K562 (cell line): ENCODE data around the gene MSH4.

Experiments used
- DPF2 ChIP-seq: fragments of 450-650 bp; IDR thresholded peaks from 2 replicates; pipeline ENCODE4 v1.6.1; 2016
- HDAC8 ChIP-seq: fragments of 450-650 bp; IDR thresholded peaks from 2 replicates; pipeline ENCODE4 v1.6.1; 2016; ENCODE audit warnings: mild to moderate bottlenecking, missing genetic modification characterization, moderate library complexity, missing compliant biosample characterization
- HNRNPLL ChIP-seq: fragments of 200-400 bp; formaldehyde crosslinking; IDR thresholded peaks from 2 replicates; pipeline ENCODE4 v1.6.1; 2017; ENCODE audit warnings: low read length, low read depth, mild to moderate bottlenecking; ENCODE audit not compliant: poor library complexity, severe bottlenecking
- KAT2B ChIP-seq: IDR thresholded peaks from one replicate; pipeline ENCODE4 v1.6.1; 2012; ENCODE audit warnings: low read depth, mild to moderate bottlenecking, control low read depth, inconsistent platforms, low read length, moderate library complexity
- MTF1 ChIP-seq: fragments of 250-450 bp; sonication (Bioruptor Pico); IDR thresholded peaks from 2 replicates; pipeline ENCODE4 v1.9.0; 2021; ENCODE audit warnings: moderate library complexity, mild to moderate bottlenecking, inconsistent platforms, borderline replicate concordance
- MYBL2 ChIP-seq, 2 experiments: fragments of 450-650 bp in 1 of 2; sonication (generic) in 1 of 2; formaldehyde crosslinking in 1 of 2; IDR thresholded peaks; 2 replicates each; pipeline versions ENCODE4 v1.6.1 to v1.8.1; 2017 to 2022; ENCODE audit warnings: borderline replicate concordance in 1 of 2, inconsistent platforms in 1 of 2, low read depth in 1 of 2, mild to moderate bottlenecking in 1 of 2, missing genetic modification reagents in 1 of 2, moderate library complexity in 1 of 2
- SIN3A ChIP-seq, 2 experiments: fragments of 150-350 bp in 1 of 2; IDR thresholded peaks; 2 replicates each; pipeline ENCODE4 v1.6.1; 2011 to 2016; ENCODE audit warnings: borderline replicate concordance in 2 of 2, low read depth in 2 of 2, low read length in 2 of 2, mild to moderate bottlenecking in 2 of 2, moderate library complexity in 2 of 2; ENCODE audit not compliant: control insufficient read depth in 1 of 2
- SP1 ChIP-seq: sonication (generic); formaldehyde crosslinking; IDR thresholded peaks from 2 replicates; pipeline ENCODE4 v1.8.1; 2022; ENCODE audit warnings: mild to moderate bottlenecking, missing genetic modification reagents
- TAF1 ChIP-seq: IDR thresholded peaks from 2 replicates; pipeline ENCODE4 v1.6.1; 2011; ENCODE audit warnings: mild to moderate bottlenecking, low read length, moderate library complexity; ENCODE audit not compliant: insufficient read depth, control insufficient read depth, severe bottlenecking; ENCODE audit errors: extremely low read depth
- ZNF75A ChIP-seq: fragments of 450-650 bp; formaldehyde crosslinking; IDR thresholded peaks from 2 replicates; pipeline ENCODE4 v1.4.0; 2020; ENCODE audit warnings: mild to moderate bottlenecking
- ZNF780A ChIP-seq: fragments of 250-450 bp; sonication (Bioruptor Pico); IDR thresholded peaks from 2 replicates; pipeline ENCODE4 v1.5.0; 2021; ENCODE audit warnings: mild to moderate bottlenecking
- TF ChIP-seq, protein P1 (sequence below), 3 experiments: IDR thresholded peaks in 2 of 3; conservative IDR thresholded peaks in 1 of 3; 2 replicates each; pipeline ENCODE4 v1.5.1; 2011 to 2012; ENCODE audit warnings: low read length in 3 of 3, mild to moderate bottlenecking in 3 of 3, control low read depth in 2 of 3, improper control_type of control experiment in 1 of 3, inconsistent platforms in 1 of 3, low read depth in 1 of 3, mixed read lengths in 1 of 3, moderate library complexity in 1 of 3; ENCODE audit not compliant: insufficient read depth in 2 of 3
- TF ChIP-seq, protein P2 (sequence below): sonication (generic); formaldehyde crosslinking; IDR thresholded peaks from 2 replicates; pipeline ENCODE4 v1.8.1; 2023; ENCODE audit warnings: mild to moderate bottlenecking, missing genetic modification reagents

DNA sequence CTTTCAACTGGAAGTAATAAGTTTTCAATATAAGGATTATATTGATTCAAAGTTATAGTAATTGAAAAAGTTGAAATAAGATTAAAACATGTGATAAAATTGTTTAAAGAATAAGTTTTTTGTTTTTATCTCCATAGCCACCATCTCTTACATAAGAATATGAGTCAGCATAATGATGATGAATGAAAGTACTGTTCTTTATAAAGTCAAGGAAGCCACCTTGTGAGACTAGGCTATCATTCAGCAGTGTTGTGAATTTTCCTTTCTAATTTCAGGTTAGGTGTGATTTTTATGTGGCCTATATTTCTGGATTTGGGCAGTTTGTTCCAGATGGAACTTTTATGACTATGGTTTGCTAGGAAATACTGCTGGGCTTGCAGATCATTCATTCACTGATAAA is 157.9 kb downstream of the MSH4 start:
- TF ChIP-seq ZNF75A (CRISPR knock-in tag) (no peak), DPF2 (no peak), KAT2B (no peak), HDAC8 (tag) (no peak), ZNF780A (no peak), MYBL2 (IDR thresholded peaks at IDR 0.05; ENCODE audit: low read depth) (no peak), MYBL2 (CRISPR knock-in tag; IDR thresholded peaks at IDR 0.05; ENCODE audit: borderline replicate concordance) (no peak), SP1 (CRISPR knock-in tag) (no peak), MTF1 (no peak), HNRNPLL (no peak), SIN3A (IDR thresholded peaks at IDR 0.05; ENCODE audit: borderline replicate concordance in 2 of 2, control insufficient read depth in 1 of 2, low read depth in 2 of 2, low read length in 2 of 2) (no peak), TAF1 (no peak)
- TF ChIP-seq, protein P1, sequence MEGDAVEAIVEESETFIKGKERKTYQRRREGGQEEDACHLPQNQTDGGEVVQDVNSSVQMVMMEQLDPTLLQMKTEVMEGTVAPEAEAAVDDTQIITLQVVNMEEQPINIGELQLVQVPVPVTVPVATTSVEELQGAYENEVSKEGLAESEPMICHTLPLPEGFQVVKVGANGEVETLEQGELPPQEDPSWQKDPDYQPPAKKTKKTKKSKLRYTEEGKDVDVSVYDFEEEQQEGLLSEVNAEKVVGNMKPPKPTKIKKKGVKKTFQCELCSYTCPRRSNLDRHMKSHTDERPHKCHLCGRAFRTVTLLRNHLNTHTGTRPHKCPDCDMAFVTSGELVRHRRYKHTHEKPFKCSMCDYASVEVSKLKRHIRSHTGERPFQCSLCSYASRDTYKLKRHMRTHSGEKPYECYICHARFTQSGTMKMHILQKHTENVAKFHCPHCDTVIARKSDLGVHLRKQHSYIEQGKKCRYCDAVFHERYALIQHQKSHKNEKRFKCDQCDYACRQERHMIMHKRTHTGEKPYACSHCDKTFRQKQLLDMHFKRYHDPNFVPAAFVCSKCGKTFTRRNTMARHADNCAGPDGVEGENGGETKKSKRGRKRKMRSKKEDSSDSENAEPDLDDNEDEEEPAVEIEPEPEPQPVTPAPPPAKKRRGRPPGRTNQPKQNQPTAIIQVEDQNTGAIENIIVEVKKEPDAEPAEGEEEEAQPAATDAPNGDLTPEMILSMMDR (IDR thresholded peaks at IDR 0.05 in 2 of 3, conservative IDR thresholded peaks at IDR 0.05 in 1 of 3; ENCODE audit: insufficient read depth in 2 of 3, low read depth in 1 of 3, low read length in 3 of 3): no peak
- TF ChIP-seq, protein P2, sequence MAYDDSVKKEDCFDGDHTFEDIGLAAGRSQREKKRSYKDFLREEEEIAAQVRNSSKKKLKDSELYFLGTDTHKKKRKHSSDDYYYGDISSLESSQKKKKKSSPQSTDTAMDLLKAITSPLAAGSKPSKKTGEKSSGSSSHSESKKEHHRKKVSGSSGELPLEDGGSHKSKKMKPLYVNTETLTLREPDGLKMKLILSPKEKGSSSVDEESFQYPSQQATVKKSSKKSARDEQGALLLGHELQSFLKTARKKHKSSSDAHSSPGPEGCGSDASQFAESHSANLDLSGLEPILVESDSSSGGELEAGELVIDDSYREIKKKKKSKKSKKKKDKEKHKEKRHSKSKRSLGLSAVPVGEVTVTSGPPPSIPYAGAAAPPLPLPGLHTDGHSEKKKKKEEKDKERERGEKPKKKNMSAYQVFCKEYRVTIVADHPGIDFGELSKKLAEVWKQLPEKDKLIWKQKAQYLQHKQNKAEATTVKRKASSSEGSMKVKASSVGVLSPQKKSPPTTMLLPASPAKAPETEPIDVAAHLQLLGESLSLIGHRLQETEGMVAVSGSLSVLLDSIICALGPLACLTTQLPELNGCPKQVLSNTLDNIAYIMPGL (CRISPR knock-in tag): no peak
